ENCODE data around the gene NOLC1.

The NOLC1 gene

GRCh38 chr10:102200751-102201640 lies 48.8 kb downstream of the NOLC1 start:
- no peak for DNase-seq (ENCODE audit: low read depth, low spot score)

DNA sequence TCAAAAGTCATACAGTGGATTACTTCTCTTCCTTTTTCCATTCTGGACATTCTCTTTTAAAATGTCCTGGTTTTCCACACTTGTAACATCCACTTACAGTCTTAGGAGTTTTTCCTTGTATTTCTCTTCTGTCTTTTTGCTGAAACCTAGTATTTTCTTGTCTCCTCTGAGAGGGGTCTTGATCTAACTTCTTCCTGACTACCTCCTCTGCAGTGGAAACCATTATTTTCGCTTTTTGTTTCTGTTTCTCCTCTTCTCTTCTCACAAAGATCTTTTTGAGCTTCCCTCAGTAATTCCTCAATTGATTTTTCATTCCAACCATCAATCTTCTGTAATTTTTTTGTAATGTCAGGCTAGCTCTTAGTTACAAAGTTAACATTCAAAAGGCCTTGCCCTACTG lies 50.2 kb downstream of the NOLC1 start:
- DNase-seq (ENCODE audit: low read depth, low spot score), result no peak

DNA sequence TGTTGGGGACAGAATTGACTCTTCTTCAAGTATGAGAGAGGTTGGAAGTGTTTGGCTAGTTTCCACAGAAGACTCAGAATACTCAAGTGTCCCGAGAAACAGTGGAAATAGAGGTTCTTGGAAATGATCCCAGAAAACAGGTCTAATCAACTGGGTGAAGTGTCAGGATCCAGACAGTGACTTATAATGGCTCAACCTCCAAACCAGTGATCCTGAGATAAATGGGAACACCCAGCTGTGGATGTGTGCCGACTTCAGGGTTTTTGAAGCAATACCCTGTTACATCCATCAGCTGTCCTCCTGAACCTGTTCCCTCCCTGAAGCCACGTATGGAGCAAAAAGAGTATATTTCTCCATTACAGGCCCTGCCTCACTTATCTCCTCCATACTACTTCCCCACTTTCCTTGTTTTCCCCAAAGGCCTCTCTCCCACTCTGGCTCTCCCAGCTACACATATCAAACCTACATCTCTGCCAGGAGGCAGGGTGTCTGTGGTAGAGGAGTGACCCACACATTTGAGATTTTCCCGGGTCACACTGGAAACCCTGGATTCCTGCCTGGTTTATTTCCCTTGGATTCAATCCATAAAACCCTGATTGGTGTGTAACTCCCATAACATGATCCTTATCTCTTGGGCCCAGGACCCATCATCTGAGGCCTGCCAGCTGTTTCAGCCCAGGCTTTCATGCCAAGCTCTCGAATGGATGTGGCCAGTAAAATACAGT lies 56.3 kb downstream of the NOLC1 start:
- no peak for DNase-seq (ENCODE audit: low read depth, low spot score)

DNA sequence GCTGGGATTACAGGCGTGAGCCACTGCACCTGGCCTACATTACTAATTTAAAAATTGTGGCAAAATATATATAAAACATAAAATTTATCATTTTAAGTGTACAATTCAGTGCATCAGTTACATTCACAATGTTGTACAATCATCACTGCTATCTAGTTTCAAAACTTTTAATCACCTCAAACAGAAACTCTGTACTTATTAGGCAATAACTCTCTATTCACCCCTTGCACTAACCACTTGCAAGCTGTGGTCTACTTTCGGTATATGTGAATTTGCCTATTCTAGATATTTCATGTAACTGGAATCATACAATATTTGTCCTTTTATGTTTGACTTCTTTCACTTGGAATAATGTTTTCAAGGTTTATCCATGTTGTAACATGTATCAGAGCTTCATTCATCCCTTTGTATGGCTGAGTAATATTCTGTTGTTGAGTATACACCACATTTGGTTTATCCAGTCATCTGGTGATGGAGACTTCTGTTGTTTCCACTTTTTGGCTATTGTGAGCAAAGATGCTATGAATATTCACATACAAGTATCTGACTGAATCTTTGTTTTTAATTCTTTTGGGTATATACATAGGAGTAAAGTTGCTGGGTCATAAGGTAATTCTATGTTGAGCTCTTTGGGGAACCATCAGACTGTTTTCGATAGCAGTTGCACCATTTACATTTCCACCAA lies 59.6 kb downstream of the NOLC1 start:
- no peak for DNase-seq (ENCODE audit: low read depth, low spot score)
